ENCODE results near the gene KRT77. TPM values are rescaled to one million over a fixed set of nuclear protein-coding genes. Genes with fewer than 3 reads are reported as not detected.

KRT77 gene
- polyA plus RNA-seq, 3 donors = not detected

GRCh38 chr12:52655720-52656124 is 47.6 kb downstream of the KRT77 start:
- H3K4me3 Mint-ChIP-seq = no peak overlapping the region

DNA sequence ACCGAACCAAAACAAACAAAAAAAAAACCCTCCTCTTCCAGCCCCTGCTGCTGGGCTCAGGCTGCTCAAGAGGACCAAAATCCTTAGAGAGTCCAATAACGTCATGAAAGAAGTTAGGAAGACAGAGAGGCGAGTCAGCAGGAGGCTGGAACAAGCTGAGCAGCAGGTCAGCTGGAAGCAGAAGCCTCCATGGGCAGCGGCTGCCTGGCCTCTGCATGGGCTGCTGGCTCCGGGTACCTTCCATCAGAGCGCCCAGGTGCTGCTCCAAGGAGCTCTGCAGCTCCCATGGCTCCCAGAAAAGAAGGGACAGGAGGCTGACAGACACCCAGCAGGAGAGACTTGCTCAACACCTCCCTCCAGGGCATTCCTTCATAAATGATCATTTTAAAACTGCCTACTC is 48.1 kb downstream of the KRT77 start:
- Histone ChIP-seq H2AFZ (ENCODE audit: insufficient read depth, low read depth, low read length, poor library complexity, severe bottlenecking) (no peak overlapping the region), H3K9ac (ENCODE audit: insufficient read depth, low read length, poor library complexity, severe bottlenecking) (no peak overlapping the region), H4K20me1 (ENCODE audit: insufficient read depth, low read length) (no peaks in the 10 kb centered on the region), H3K36me3 (replicated peaks in 1 of 2; ENCODE audit: control insufficient read depth in 1 of 2, insufficient read depth in 2 of 2, low read length in 2 of 2) (no peaks in the 10 kb centered on the region), H3K9me3 (replicated peaks in 1 of 2; ENCODE audit: control insufficient read depth in 1 of 2, insufficient read depth in 1 of 2, low read length in 2 of 2) (no peaks in the 10 kb centered on the region), H3K4me2 (replicated peaks; ENCODE audit: extremely low read depth, low read length, poor library complexity, severe bottlenecking) (no peak overlapping the region), H3K27me3 (ENCODE audit: control insufficient read depth in 2 of 2, insufficient read depth in 2 of 2, low read length in 2 of 2) (no peaks in the 10 kb centered on the region), H3K27ac (ENCODE audit: low read depth in 1 of 2, low read length in 2 of 2) (no peak overlapping the region), H3K79me2 (ENCODE audit: insufficient read depth, low read length) (no peaks in the 10 kb centered on the region), H3K4me3 (replicated peaks in 1 of 3; ENCODE audit: low read depth in 2 of 3, low read length in 3 of 3) (no peak overlapping the region), H3K4me1 (ENCODE audit: control insufficient read depth in 1 of 2, insufficient read depth in 2 of 2, low read length in 2 of 2) (no peaks in the 10 kb centered on the region)
- 77% methylated on average over 5 of the region's 6 CpGs for WGBS (ENCODE audit: insufficient coverage)
- no peak for DNase-seq
- no peaks in the 10 kb centered on the region for H3K36me3 Mint-ChIP-seq
- H3K27me3 Mint-ChIP-seq (ENCODE audit: low read depth in 3 of 3) = peaks cover 0 to 4% (median 0%) of the 10 kb centered on the region in 3 donors
- TF ChIP-seq, protein P1, sequence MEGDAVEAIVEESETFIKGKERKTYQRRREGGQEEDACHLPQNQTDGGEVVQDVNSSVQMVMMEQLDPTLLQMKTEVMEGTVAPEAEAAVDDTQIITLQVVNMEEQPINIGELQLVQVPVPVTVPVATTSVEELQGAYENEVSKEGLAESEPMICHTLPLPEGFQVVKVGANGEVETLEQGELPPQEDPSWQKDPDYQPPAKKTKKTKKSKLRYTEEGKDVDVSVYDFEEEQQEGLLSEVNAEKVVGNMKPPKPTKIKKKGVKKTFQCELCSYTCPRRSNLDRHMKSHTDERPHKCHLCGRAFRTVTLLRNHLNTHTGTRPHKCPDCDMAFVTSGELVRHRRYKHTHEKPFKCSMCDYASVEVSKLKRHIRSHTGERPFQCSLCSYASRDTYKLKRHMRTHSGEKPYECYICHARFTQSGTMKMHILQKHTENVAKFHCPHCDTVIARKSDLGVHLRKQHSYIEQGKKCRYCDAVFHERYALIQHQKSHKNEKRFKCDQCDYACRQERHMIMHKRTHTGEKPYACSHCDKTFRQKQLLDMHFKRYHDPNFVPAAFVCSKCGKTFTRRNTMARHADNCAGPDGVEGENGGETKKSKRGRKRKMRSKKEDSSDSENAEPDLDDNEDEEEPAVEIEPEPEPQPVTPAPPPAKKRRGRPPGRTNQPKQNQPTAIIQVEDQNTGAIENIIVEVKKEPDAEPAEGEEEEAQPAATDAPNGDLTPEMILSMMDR (IDR thresholded peaks at IDR 0.05) = no peak
- no peaks in the 10 kb centered on the region for H3K4me1 Mint-ChIP-seq
- no peak overlapping the region for H3K4me3 Mint-ChIP-seq
- peaks cover 0 to 8% (median 4%) of the 10 kb centered on the region in 7 donors for H3K9me3 Mint-ChIP-seq
- no peak overlapping the region for H3K27ac Mint-ChIP-seq
- intact Hi-C loops (cut with micrococcal nuclease) = no loop called here

More at GRCh38 chr12:52655720-52656124, 47.6 kb downstream of the KRT77 start:
- WGBS (ENCODE audit: insufficient coverage) = 86% methylated on average over 6 of the region's 8 CpGs
- DNase-seq = no peak
- Histone ChIP-seq H3K4me2 (replicated peaks; ENCODE audit: extremely low read depth, low read length, poor library complexity, severe bottlenecking) (no peak overlapping the region), H3K4me1 (ENCODE audit: control insufficient read depth in 1 of 2, insufficient read depth in 2 of 2, low read length in 2 of 2) (no peaks in the 10 kb centered on the region), H3K9ac (ENCODE audit: insufficient read depth, low read length, poor library complexity, severe bottlenecking) (no peak overlapping the region), H3K9me3 (replicated peaks in 1 of 2; ENCODE audit: control insufficient read depth in 1 of 2, insufficient read depth in 1 of 2, low read length in 2 of 2) (no peaks in the 10 kb centered on the region), H2AFZ (ENCODE audit: insufficient read depth, low read depth, low read length, poor library complexity, severe bottlenecking) (no peak overlapping the region), H3K27ac (ENCODE audit: low read depth in 1 of 2, low read length in 2 of 2) (no peak overlapping the region), H4K20me1 (ENCODE audit: insufficient read depth, low read length) (no peaks in the 10 kb centered on the region), H3K79me2 (ENCODE audit: insufficient read depth, low read length) (no peaks in the 10 kb centered on the region), H3K4me3 (replicated peaks in 1 of 3; ENCODE audit: low read depth in 2 of 3, low read length in 3 of 3) (no peak overlapping the region), H3K36me3 (replicated peaks in 1 of 2; ENCODE audit: control insufficient read depth in 1 of 2, insufficient read depth in 2 of 2, low read length in 2 of 2) (no peaks in the 10 kb centered on the region), H3K27me3 (ENCODE audit: control insufficient read depth in 2 of 2, insufficient read depth in 2 of 2, low read length in 2 of 2) (no peaks in the 10 kb centered on the region)
- intact Hi-C loops (cut with micrococcal nuclease) = no loop called here
- Mint-ChIP-seq H3K27ac (no peak overlapping the region), H3K4me1 (no peaks in the 10 kb centered on the region), H3K36me3 (no peaks in the 10 kb centered on the region), H3K27me3 (ENCODE audit: low read depth in 3 of 3) (peaks cover 0 to 4% (median 0%) of the 10 kb centered on the region in 3 donors), H3K9me3 (peaks cover 0 to 8% (median 4%) of the 10 kb centered on the region in 7 donors)
- TF ChIP-seq, protein P1 (IDR thresholded peaks at IDR 0.05) = no peak

Data from CD14-positive monocyte (primary cell).